WTC11 (cell line): Measurements from ENCODE around the gene PTPN3.

Experiments used
- CBFB ChIP-seq: sonication (generic); formaldehyde crosslinking; IDR thresholded peaks from 2 replicates; pipeline ENCODE4 v1.8.1; 2022; ENCODE audit warnings: mild to moderate bottlenecking, low read depth, missing genetic modification reagents
- CREB1 ChIP-seq: sonication (generic); formaldehyde crosslinking; IDR thresholded peaks from 2 replicates; pipeline ENCODE4 v1.8.0; 2023; ENCODE audit warnings: mild to moderate bottlenecking, missing genetic modification reagents
- ESRRA ChIP-seq: sonication (generic); formaldehyde crosslinking; IDR thresholded peaks from 2 replicates; pipeline ENCODE4 v1.8.1; 2022; ENCODE audit warnings: mild to moderate bottlenecking, missing genetic modification reagents, borderline replicate concordance
- NR1H2 ChIP-seq: sonication (generic); formaldehyde crosslinking; IDR thresholded peaks from 2 replicates; pipeline ENCODE4 v1.9.0; 2021; ENCODE audit warnings: mild to moderate bottlenecking, moderate library complexity, missing genetic modification reagents
- NR3C1 ChIP-seq: sonication (generic); formaldehyde crosslinking; conservative IDR thresholded peaks from 2 replicates; pipeline ENCODE4 v1.8.1; 2023; ENCODE audit warnings: low read depth, mild to moderate bottlenecking, missing genetic modification reagents
- SMAD4 ChIP-seq: sonication (generic); formaldehyde crosslinking; IDR thresholded peaks from 2 replicates; pipeline ENCODE4 v1.8.0; 2022; ENCODE audit warnings: mild to moderate bottlenecking, missing genetic modification reagents
- SP1 ChIP-seq: sonication (generic); formaldehyde crosslinking; conservative IDR thresholded peaks from 2 replicates; pipeline ENCODE4 v1.8.1; 2022; ENCODE audit warnings: missing genetic modification reagents
- TCF7 ChIP-seq: sonication (generic); formaldehyde crosslinking; IDR thresholded peaks from 2 replicates; pipeline ENCODE4 v1.8.0; 2022; ENCODE audit warnings: mild to moderate bottlenecking, low read depth, missing genetic modification reagents, moderate library complexity
- TF ChIP-seq, protein P1 (sequence below): fragments of 200-600 bp; IDR thresholded peaks from 2 replicates; pipeline ENCODE4 v1.8.0; 2022; ENCODE audit warnings: antibody characterized with exemption
- TF ChIP-seq, protein P2 (sequence below): sonication (generic); formaldehyde crosslinking; IDR thresholded peaks from 2 replicates; pipeline ENCODE4 v1.8.1; 2023; ENCODE audit warnings: mild to moderate bottlenecking, missing genetic modification reagents, moderate library complexity
- TF ChIP-seq, protein P3 (sequence below): sonication (generic); formaldehyde crosslinking; conservative IDR thresholded peaks from 2 replicates; pipeline ENCODE4 v1.8.1; 2022; ENCODE audit warnings: mild to moderate bottlenecking, missing genetic modification reagents
- TF ChIP-seq, protein P4 (sequence below): sonication (generic); formaldehyde crosslinking; IDR thresholded peaks from 2 replicates; pipeline ENCODE4 v1.8.1; 2022; ENCODE audit warnings: low read depth, mild to moderate bottlenecking, moderate library complexity, missing genetic modification reagents, borderline replicate concordance
- TF ChIP-seq, protein P5 (sequence below): sonication (generic); formaldehyde crosslinking; IDR thresholded peaks from 2 replicates; pipeline ENCODE4 v1.8.0; 2023; ENCODE audit warnings: missing genetic modification reagents, mild to moderate bottlenecking, borderline replicate concordance

DNA sequence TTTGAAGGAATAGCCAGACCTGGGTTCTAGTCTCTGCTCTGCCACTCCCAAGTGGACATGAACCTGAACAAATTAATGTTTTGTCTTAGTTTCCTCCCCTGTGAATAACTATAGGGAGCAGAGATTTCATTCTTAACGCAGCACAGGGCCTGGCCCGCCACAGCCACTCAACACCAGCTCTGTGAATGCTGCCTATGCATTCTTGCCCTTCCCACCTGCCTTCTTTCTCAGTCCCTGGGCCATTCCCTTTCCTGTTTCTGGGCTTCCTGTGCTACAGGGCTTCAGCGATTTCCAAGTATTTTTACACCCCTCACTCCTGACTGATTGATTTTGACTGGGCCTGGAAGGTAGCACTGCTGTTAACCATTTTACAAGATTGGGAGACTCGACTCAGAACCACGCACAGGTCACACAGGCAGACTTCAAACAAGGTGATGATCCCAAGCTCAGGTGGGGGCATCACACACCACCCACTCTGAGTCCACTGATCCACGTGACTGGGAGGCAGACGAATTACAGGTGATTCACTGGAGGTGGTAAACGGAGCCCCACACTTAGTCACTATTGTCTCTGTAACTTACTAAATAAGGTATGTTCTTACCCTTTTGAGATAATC is 21.4 kb downstream of the PTPN3 start:
- TF ChIP-seq ESRRA (CRISPR knock-in tag) (no peak), NR3C1 (CRISPR knock-in tag) (no peak), SP1 (CRISPR knock-in tag) (no peak), SMAD4 (CRISPR knock-in tag) (no peak), CBFB (CRISPR knock-in tag) (no peak), CREB1 (CRISPR knock-in tag) (no peak), TCF7 (CRISPR knock-in tag) (no peak), NR1H2 (no peak)
- TF ChIP-seq, protein P1, sequence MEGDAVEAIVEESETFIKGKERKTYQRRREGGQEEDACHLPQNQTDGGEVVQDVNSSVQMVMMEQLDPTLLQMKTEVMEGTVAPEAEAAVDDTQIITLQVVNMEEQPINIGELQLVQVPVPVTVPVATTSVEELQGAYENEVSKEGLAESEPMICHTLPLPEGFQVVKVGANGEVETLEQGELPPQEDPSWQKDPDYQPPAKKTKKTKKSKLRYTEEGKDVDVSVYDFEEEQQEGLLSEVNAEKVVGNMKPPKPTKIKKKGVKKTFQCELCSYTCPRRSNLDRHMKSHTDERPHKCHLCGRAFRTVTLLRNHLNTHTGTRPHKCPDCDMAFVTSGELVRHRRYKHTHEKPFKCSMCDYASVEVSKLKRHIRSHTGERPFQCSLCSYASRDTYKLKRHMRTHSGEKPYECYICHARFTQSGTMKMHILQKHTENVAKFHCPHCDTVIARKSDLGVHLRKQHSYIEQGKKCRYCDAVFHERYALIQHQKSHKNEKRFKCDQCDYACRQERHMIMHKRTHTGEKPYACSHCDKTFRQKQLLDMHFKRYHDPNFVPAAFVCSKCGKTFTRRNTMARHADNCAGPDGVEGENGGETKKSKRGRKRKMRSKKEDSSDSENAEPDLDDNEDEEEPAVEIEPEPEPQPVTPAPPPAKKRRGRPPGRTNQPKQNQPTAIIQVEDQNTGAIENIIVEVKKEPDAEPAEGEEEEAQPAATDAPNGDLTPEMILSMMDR: no peak
- TF ChIP-seq, protein P2, sequence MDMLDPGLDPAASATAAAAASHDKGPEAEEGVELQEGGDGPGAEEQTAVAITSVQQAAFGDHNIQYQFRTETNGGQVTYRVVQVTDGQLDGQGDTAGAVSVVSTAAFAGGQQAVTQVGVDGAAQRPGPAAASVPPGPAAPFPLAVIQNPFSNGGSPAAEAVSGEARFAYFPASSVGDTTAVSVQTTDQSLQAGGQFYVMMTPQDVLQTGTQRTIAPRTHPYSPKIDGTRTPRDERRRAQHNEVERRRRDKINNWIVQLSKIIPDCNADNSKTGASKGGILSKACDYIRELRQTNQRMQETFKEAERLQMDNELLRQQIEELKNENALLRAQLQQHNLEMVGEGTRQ: no peak
- TF ChIP-seq, protein P3, sequence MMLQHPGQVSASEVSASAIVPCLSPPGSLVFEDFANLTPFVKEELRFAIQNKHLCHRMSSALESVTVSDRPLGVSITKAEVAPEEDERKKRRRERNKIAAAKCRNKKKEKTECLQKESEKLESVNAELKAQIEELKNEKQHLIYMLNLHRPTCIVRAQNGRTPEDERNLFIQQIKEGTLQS: no peak
- TF ChIP-seq, protein P4, sequence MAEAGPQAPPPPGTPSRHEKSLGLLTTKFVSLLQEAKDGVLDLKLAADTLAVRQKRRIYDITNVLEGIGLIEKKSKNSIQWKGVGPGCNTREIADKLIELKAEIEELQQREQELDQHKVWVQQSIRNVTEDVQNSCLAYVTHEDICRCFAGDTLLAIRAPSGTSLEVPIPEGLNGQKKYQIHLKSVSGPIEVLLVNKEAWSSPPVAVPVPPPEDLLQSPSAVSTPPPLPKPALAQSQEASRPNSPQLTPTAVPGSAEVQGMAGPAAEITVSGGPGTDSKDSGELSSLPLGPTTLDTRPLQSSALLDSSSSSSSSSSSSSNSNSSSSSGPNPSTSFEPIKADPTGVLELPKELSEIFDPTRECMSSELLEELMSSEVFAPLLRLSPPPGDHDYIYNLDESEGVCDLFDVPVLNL: no peak
- TF ChIP-seq, protein P5, sequence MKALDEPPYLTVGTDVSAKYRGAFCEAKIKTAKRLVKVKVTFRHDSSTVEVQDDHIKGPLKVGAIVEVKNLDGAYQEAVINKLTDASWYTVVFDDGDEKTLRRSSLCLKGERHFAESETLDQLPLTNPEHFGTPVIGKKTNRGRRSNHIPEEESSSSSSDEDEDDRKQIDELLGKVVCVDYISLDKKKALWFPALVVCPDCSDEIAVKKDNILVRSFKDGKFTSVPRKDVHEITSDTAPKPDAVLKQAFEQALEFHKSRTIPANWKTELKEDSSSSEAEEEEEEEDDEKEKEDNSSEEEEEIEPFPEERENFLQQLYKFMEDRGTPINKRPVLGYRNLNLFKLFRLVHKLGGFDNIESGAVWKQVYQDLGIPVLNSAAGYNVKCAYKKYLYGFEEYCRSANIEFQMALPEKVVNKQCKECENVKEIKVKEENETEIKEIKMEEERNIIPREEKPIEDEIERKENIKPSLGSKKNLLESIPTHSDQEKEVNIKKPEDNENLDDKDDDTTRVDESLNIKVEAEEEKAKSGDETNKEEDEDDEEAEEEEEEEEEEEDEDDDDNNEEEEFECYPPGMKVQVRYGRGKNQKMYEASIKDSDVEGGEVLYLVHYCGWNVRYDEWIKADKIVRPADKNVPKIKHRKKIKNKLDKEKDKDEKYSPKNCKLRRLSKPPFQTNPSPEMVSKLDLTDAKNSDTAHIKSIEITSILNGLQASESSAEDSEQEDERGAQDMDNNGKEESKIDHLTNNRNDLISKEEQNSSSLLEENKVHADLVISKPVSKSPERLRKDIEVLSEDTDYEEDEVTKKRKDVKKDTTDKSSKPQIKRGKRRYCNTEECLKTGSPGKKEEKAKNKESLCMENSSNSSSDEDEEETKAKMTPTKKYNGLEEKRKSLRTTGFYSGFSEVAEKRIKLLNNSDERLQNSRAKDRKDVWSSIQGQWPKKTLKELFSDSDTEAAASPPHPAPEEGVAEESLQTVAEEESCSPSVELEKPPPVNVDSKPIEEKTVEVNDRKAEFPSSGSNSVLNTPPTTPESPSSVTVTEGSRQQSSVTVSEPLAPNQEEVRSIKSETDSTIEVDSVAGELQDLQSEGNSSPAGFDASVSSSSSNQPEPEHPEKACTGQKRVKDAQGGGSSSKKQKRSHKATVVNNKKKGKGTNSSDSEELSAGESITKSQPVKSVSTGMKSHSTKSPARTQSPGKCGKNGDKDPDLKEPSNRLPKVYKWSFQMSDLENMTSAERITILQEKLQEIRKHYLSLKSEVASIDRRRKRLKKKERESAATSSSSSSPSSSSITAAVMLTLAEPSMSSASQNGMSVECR (CRISPR knock-in tag): no peak
